Measurements from ENCODE around the gene UBC.

Gene UBC

GRCh38 chr12:124864326-124864752 lies 50.1 kb downstream of the UBC start:
- no peak for DNase-seq (ENCODE audit: low read depth)

- DNase-seq (ENCODE audit: low read depth) = peak; percentile 59
Measured at GRCh38 chr12:124863416-124864325, 50.8 kb downstream of the UBC start, which contains the start of gene SCARB1. Gene SCARB1 (minus strand): TSS chr12:124863864. CDS start chr12:124863720, 144 bp downstream.

GRCh38 chr12:124862768-124863415 lies 51.6 kb downstream of the UBC start:
- DNase-seq (ENCODE audit: low read depth) = no peak

GRCh38 chr12:124861898-124862676 lies 52.4 kb downstream of the UBC start:
- no peak for DNase-seq (ENCODE audit: low read depth)
